ENCODE results near the gene PRDM8. TPM values are rescaled to one million over a fixed set of nuclear protein-coding genes. Genes with fewer than 3 reads are reported as not detected.

The PRDM8 gene
- total RNA-seq, 1 experiment from 2014 or later: 0.09 TPM

DNA sequence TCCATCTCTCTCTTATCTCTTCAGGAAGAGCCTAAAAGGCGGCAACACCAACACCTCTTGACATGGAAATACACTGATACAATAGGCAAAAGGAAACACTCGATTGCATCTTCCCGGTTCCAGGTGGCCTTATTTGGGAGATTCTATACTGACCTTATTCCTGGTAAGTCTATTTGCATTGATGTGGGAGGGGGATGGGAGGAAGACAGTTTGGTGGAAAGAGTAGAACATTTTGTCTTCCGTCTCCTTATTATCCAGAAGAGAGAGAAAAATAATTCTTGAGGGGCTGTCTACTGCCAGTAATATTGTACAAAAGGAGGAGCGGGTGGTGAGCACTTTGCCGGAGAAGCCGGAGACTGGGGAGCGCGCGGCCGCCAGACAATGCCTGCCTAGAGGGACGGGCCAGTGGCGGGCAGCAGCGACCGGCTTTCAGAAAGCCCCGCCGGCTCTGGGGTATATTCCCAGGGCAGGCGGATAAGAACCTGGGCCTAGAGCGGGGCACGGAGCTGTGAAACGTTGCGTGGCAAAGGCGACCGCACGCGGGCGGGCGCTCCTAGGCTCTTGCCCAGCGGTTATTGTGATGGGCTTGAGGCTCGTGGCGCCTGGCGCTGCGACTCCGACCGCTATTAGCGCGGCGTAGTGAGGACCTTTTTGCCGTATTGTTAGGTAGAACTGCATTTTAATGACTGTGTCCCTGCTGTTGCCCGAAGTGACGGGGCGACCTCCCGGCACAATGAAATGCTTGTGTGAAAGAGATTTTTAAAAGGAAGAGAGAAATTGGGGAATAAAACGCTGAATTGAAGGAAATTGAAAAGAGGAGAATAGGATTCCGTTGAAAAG is 518 bp downstream of the PRDM8 start:
- DNase-seq (ENCODE audit: low spot score): no peak
- no TSS peak for BruUV-seq (replicated peaks)
- TF ChIP-seq, protein P1, sequence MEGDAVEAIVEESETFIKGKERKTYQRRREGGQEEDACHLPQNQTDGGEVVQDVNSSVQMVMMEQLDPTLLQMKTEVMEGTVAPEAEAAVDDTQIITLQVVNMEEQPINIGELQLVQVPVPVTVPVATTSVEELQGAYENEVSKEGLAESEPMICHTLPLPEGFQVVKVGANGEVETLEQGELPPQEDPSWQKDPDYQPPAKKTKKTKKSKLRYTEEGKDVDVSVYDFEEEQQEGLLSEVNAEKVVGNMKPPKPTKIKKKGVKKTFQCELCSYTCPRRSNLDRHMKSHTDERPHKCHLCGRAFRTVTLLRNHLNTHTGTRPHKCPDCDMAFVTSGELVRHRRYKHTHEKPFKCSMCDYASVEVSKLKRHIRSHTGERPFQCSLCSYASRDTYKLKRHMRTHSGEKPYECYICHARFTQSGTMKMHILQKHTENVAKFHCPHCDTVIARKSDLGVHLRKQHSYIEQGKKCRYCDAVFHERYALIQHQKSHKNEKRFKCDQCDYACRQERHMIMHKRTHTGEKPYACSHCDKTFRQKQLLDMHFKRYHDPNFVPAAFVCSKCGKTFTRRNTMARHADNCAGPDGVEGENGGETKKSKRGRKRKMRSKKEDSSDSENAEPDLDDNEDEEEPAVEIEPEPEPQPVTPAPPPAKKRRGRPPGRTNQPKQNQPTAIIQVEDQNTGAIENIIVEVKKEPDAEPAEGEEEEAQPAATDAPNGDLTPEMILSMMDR (conservative IDR thresholded peaks at IDR 0.05; ENCODE audit: low read depth, low read length): no peak
- TF ChIP-seq EZH2 (IDR thresholded peaks at IDR 0.05; ENCODE audit: borderline replicate concordance, low read depth, low read length, poor library complexity, severe bottlenecking): no peak
- H3K9me3 ChIP-seq (ENCODE audit: low read depth, low read length, poor library complexity, severe bottlenecking): no peaks in the 10 kb centered on the region
- H3K4me1 ChIP-seq (ENCODE audit: insufficient read depth, low read length, poor library complexity, severe bottlenecking): no peaks in the 10 kb centered on the region
- CTCF ChIA-PET: no interaction called here
- H3K27me3 ChIP-seq (replicated peaks; ENCODE audit: insufficient read depth, low read depth, low read length, poor library complexity): peaks cover 12% of the 10 kb centered on the region
- H3K4me3 ChIP-seq (ENCODE audit: low read depth, low read length, poor library complexity, severe bottlenecking): no peak overlapping the region
- POLR2A ChIA-PET (ENCODE audit: low non-redundant PET): no interaction called here
- H3K27ac ChIP-seq (ENCODE audit: low read depth, low read length, poor library complexity, severe bottlenecking): no peak overlapping the region
- no peaks in the 10 kb centered on the region for H3K36me3 ChIP-seq (ENCODE audit: insufficient read depth, low read length, poor library complexity, severe bottlenecking)
- intact Hi-C loops (cut with micrococcal nuclease; ENCODE audit: unreplicated experiment): no loop called here

DNA sequence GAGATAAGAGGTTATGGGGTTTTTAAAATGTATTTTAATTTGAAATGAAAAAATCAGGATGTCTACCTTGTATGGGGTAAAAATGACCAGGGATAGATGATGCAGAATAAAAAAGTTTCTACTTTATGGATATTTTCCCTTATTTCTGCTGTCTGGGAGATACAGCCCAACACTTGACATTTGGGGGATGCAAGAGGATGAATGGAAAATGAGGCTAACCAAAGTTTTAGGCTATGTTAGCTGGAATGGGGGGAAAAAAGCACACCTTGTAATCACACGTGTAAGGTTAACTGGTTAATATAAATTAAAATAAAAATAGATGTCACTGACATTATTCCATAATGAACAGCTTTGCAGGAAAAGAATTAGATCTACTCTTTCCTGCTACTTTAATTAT is 1.1 kb downstream of the PRDM8 start:
- H3K4me1 ChIP-seq (ENCODE audit: insufficient read depth, low read length, poor library complexity, severe bottlenecking): no peaks in the 10 kb centered on the region
- no peaks in the 10 kb centered on the region for H3K36me3 ChIP-seq (ENCODE audit: insufficient read depth, low read length, poor library complexity, severe bottlenecking)
- peaks cover 17% of the 10 kb centered on the region for H3K27me3 ChIP-seq (replicated peaks; ENCODE audit: insufficient read depth, low read depth, low read length, poor library complexity)
- H3K27ac ChIP-seq (ENCODE audit: low read depth, low read length, poor library complexity, severe bottlenecking): no peak overlapping the region
- no TSS peak for BruUV-seq (replicated peaks)
- intact Hi-C loops (cut with micrococcal nuclease; ENCODE audit: unreplicated experiment): no loop called here
- ChIA-PET POLR2A (ENCODE audit: low non-redundant PET) (no interaction called here), CTCF (no interaction called here)
- no peak overlapping the region for H3K4me3 ChIP-seq (ENCODE audit: low read depth, low read length, poor library complexity, severe bottlenecking)
- TF ChIP-seq, protein P1 (conservative IDR thresholded peaks at IDR 0.05; ENCODE audit: low read depth, low read length): no peak
- no peak for TF ChIP-seq EZH2 (IDR thresholded peaks at IDR 0.05; ENCODE audit: borderline replicate concordance, low read depth, low read length, poor library complexity, severe bottlenecking)
- H3K9me3 ChIP-seq (ENCODE audit: low read depth, low read length, poor library complexity, severe bottlenecking): no peaks in the 10 kb centered on the region
- DNase-seq (ENCODE audit: low spot score): no peak

DNA sequence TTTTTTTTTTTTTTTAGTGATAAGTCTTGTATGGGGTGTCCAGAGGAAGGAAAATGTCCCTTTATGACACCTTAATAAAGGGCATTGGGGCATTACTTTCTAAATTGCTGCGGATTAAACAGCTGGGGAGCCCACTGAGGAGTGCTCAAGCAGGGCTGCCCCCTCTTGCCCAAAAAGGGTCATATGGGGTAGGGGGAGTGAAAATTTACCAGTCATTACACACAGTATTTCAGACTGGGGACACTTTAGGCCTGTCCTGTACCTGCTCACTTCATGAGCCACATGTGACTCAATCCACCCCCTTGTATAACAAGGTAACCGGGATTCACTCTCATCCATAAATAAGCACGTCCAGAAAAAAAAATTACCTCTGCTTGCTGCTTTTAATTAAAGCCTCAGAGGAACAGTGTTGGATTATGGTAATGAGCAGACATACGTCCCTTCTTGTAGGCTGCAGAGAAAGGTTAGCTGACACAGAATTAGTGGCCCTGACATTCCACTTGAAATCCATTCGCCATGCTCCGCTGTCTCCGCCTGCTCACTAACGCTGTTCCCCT is 1.8 kb downstream of the PRDM8 start:
- no TSS peak for BruUV-seq (replicated peaks)
- no peak overlapping the region for H3K27ac ChIP-seq (ENCODE audit: low read depth, low read length, poor library complexity, severe bottlenecking)
- POLR2A ChIA-PET (ENCODE audit: low non-redundant PET): no interaction called here
- no peaks in the 10 kb centered on the region for H3K36me3 ChIP-seq (ENCODE audit: insufficient read depth, low read length, poor library complexity, severe bottlenecking)
- intact Hi-C loops (cut with micrococcal nuclease; ENCODE audit: unreplicated experiment): no loop called here
- TF ChIP-seq, protein P1 (conservative IDR thresholded peaks at IDR 0.05; ENCODE audit: low read depth, low read length): no peak
- no peak for DNase-seq (ENCODE audit: low spot score)
- H3K9me3 ChIP-seq (ENCODE audit: low read depth, low read length, poor library complexity, severe bottlenecking): no peaks in the 10 kb centered on the region
- peaks cover 19% of the 10 kb centered on the region for H3K27me3 ChIP-seq (replicated peaks; ENCODE audit: insufficient read depth, low read depth, low read length, poor library complexity)
- H3K4me1 ChIP-seq (ENCODE audit: insufficient read depth, low read length, poor library complexity, severe bottlenecking): no peaks in the 10 kb centered on the region
- CTCF ChIA-PET: no interaction called here
- no peak overlapping the region for H3K4me3 ChIP-seq (ENCODE audit: low read depth, low read length, poor library complexity, severe bottlenecking)

Measured in A673 (cell line).